ENCODE measurements around the gene IKBIP.

DNA sequence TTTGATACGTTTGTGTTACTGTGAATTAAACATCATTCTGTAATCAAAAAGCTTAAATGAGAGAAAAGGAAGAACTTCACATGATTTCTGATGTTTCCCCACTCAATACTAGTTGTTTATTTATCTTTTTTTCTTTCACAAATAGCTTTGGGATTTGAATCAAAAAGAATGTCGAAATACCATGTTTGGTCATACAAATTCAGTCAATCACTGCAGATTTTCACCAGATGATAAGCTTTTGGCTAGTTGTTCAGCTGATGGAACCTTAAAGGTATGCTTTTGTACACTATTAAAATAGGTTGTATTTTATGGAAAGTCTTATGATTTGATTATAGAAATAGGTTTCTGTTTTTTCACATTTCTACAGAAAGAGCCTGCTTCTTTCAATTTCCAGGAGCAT lies 42.0 kb upstream of the IKBIP start:
- TF ChIP-seq TARDBP (IDR thresholded peaks at IDR 0.05): no peak
- TF ChIP-seq FOXK2 (IDR thresholded peaks at IDR 0.05): no peak
- TF ChIP-seq BHLHE40 (IDR thresholded peaks at IDR 0.05; ENCODE audit: borderline replicate concordance): no peak
- TF ChIP-seq ARNT (IDR thresholded peaks at IDR 0.05): no peak
- no peak for TF ChIP-seq HDGF (IDR thresholded peaks at IDR 0.05; ENCODE audit: borderline replicate concordance)
- TF ChIP-seq SP1 (IDR thresholded peaks at IDR 0.05): no peak
- no peak for TF ChIP-seq FOXA1 (IDR thresholded peaks at IDR 0.05)
- TF ChIP-seq ZNF384 (IDR thresholded peaks at IDR 0.05): no peak
- TF ChIP-seq FOXM1 (IDR thresholded peaks at IDR 0.05; ENCODE audit: borderline replicate concordance): no peak
- TF ChIP-seq, protein P1, sequence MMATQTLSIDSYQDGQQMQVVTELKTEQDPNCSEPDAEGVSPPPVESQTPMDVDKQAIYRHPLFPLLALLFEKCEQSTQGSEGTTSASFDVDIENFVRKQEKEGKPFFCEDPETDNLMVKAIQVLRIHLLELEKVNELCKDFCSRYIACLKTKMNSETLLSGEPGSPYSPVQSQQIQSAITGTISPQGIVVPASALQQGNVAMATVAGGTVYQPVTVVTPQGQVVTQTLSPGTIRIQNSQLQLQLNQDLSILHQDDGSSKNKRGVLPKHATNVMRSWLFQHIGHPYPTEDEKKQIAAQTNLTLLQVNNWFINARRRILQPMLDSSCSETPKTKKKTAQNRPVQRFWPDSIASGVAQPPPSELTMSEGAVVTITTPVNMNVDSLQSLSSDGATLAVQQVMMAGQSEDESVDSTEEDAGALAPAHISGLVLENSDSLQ (IDR thresholded peaks at IDR 0.05): no peak
- TF ChIP-seq SUZ12 (IDR thresholded peaks at IDR 0.05): no peak
- TF ChIP-seq NFRKB (IDR thresholded peaks at IDR 0.05): no peak
- no peak for TF ChIP-seq ELF4 (IDR thresholded peaks at IDR 0.05)

Measured in HEK293T (cell line).